GM12878 (cell line): ENCODE measurements around the gene C1orf21.

Experiments
- CTCF ChIP-seq, 3 experiments: IDR thresholded peaks in 2 of 3; conservative IDR thresholded peaks in 1 of 3; 2 replicates each; pipeline ENCODE4 v1.5.1; 2011; ENCODE audit warnings: low read depth in 3 of 3, low read length in 3 of 3, mild to moderate bottlenecking in 3 of 3, control low read depth in 2 of 3, moderate library complexity in 2 of 3, inconsistent platforms in 1 of 3, mixed read lengths in 1 of 3; ENCODE audit not compliant: control insufficient read depth in 2 of 3, insufficient read depth in 1 of 3; ENCODE audit errors: extremely low read depth in 1 of 3
- NFXL1 ChIP-seq: fragments of 450-650 bp; IDR thresholded peaks from 2 replicates; pipeline ENCODE4 v1.6.1; 2017; ENCODE audit warnings: antibody characterized with exemption, mild to moderate bottlenecking, borderline replicate concordance
- POLR2A ChIP-seq: IDR thresholded peaks from 2 replicates; pipeline ENCODE4 v1.6.1; 2011; ENCODE audit warnings: low read depth, mild to moderate bottlenecking, low read length
- SMC3 ChIP-seq: IDR thresholded peaks from 2 replicates; pipeline ENCODE4 v1.6.1; 2011; ENCODE audit warnings: low read length, improper control_type of control experiment, borderline replicate concordance

- TF ChIP-seq CTCF (IDR thresholded peaks at IDR 0.05 in 2 of 3, conservative IDR thresholded peaks at IDR 0.05 in 1 of 3; ENCODE audit: control insufficient read depth in 2 of 3, extremely low read depth in 1 of 3, insufficient read depth in 1 of 3, low read depth in 3 of 3, low read length in 3 of 3) (no peak), POLR2A (no peak), NFXL1 (no peak), SMC3 (no peak)
Observed at GRCh38 chr1:184492536-184492935, 105.7 kb downstream of the C1orf21 start.
